GM18502 (cell line): ENCODE measurements around the gene DIDO1.

Experiments used
- ATAC-seq: cut with Tn5 transposase; IDR thresholded peaks from one replicate; pipeline ENCODE4 v1.9.1; 2021; ENCODE audit warnings: mild to moderate bottlenecking; ENCODE audit not compliant: unreplicated experiment, poor library complexity

The DIDO1 gene

DNA sequence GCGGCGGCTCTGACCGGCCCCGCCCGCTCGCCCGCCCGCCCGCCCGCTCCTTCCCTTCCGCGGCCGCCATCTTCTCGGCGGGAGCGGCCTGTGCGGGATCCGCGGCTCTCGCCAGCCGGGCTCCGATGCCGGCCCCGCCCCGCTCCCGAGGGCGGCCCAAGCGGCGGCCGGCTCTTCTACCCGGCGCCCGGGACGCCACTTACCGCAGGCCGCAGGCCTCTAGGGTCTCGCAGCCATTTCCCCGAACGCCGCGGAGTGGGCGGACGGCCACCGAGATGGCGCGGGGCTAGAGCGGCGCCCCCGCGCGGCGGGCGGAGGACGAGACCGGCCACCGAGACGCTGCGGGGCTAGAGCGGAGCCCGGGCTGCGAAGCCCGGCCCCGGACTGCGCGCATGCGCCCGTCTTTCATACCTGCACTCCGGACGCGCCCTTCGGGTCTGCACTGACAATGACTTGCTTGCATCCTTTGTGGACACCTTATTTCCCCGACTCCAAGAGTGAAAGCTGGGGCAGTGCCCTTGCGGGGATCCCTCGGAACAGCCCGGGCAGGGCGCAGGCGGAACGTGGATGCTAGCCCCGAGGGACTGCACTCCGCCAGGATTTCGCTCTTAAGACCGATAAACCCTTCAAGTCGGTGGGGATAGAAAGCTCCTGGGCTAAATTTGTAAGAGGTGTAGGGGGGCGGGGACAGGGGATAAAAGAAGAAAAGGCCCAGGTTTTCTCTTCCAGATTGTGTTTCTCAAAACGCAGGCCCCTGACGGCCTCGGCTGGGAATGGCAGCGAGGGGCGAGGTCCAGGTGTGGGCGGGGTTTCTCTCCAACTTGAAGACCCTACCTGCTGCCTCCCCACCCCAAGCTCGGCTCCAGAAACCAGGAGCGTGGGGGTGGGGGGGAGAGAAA is at the start of gene DIDO1:
Gene DIDO1 (minus strand): TSS at position 277 of the 899 bp plus-strand sequence.
- peak; percentile 74 for ATAC-seq

DNA sequence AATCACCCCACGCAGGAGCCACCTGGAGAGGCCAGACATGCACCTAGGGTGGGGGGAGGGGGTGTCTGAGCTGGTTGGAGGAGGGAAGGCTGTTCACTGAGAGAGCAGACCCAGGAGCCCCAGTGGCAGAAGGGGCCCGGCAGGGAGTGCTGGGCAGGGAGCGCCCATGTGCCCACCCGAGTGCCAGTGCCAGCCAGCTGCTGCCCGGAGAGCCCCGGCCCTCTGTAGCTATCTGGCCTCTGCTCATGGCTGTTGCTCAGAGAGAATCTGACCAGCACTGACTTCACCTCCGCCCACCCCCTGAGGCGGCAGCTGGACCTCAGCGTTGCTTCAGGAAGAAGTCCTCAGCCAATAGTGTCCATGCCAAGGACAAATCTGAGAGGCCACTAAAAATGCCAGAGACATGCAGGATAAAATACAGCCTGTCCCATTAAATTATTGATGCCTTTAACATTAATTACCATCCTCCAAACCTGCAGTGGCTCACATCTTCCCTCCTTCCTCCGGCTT is 49.0 kb upstream of the DIDO1 start:
- ATAC-seq = no peak

DNA sequence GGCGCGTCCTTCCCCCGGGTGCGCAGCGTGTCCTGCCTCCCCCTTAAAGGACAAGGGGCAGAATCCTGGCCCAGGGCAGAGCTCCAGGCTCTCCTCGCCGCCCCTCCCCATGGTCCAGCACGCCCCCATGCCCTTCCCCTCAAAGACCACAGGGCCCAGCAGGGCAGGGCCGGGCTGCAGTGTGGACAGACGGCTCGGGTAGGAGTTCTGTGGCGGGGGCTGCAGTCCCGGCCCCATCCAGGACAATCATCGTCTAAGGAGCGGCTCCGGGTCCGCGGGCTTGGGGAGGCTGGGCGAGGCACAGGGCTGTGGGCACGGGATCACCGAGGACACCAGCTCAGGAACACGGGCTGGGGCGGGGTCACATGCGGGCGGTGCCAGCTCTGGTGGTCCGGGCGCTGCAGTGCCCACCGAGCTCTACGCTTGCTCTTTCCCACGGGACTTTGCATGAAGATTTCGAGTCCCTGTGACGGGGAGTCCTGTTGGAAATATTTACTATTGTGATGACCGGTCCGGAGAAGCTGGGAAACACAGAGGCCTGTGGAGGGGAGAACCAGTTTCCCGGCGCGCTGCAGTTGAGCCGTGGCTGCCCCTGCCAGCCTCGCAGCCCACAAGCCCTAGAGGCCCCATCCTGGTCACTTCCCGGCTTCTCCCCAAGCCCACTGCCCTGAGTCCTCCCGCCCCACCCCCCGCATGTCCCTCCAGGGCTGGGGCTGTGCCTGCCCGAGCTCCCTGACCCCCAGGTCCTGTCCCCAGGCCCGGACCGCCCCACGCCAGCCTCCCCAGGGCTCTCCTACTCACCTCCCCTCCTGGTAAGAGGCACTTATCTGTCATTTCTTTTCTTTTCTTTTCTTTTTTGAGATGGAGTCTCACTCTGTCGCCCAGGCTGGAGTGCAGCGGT is 46.8 kb upstream of the DIDO1 start:
- ATAC-seq = no peak

DNA sequence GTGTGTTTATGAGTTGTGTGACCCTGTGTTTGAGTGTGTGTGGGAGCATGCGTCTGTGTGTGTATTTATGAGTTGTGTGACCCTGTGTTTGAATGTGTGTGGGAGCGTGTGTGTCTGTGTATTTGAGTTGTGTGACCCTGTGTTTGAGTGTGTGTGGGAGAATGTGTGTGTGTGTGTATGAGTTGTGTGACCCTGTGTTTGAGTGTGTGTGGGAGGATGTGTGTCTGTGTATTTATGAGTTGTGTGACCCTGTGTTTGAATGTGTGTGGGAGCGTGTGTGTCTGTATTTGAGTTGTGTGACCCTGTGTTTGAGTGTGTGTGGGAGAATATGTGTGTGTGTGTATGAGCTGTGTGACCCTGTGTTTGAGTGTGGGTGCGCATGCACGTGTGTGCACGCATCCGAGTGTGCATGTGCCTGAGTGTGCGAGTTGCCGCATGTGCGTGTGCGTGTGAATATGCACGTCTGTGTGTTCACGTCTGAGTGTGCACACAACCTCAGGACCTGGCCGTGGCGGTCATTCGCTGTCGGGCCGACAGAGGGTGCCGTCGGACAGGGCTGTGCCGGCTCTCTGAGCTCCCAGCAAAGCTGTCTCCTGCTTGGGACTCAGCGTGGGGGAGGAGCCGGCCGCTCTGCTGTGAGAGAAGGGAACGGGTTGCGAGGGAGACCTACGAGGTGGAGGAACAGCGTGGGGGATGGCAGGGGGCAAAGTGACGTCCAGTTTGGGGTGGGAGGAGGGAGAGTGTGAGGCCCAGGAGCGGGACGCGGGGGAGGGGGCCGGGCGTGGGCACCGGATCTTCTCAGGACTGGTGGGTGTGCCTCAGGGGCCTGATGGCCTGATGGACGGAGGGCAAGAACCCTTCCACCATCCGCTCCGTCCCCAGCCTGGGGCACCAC is 45.9 kb upstream of the DIDO1 start:
- peak; percentile 76 for ATAC-seq

DNA sequence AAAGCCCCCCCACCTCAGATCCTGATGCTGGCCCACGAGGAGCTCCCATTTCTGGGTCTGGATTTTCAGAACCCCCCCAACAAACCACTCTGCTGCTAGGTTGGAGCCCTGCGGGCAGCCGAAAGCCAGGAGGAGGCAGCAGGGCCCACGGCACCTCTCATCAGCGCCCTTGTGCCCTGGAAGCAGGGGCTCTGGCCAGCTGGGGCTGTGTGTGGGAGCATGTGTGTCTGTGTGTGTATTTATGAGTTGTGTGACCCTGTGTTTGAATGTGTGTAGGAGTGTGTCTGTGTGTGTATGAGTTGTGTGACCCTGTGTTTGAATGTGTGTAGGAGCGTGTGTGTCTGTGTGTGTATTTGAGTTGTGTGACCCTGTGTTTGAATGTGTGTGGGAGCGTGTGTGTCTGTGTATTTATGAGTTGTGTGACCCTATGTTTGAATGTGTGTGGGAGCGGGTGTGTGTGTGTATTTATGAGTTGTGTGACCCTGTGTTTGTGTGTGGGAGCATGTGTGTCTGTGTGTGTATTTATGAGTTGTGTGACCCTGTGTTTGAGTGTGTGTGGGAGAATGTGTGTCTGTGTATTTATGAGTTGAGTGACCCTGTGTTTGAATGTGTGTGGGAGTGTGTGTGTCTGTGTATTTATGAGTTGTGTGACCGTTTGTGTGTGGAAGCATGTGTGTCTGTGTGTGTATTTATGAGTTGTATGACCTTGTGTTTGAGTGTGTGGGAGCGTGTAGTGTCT is 45.1 kb upstream of the DIDO1 start:
- no peak for ATAC-seq

DNA sequence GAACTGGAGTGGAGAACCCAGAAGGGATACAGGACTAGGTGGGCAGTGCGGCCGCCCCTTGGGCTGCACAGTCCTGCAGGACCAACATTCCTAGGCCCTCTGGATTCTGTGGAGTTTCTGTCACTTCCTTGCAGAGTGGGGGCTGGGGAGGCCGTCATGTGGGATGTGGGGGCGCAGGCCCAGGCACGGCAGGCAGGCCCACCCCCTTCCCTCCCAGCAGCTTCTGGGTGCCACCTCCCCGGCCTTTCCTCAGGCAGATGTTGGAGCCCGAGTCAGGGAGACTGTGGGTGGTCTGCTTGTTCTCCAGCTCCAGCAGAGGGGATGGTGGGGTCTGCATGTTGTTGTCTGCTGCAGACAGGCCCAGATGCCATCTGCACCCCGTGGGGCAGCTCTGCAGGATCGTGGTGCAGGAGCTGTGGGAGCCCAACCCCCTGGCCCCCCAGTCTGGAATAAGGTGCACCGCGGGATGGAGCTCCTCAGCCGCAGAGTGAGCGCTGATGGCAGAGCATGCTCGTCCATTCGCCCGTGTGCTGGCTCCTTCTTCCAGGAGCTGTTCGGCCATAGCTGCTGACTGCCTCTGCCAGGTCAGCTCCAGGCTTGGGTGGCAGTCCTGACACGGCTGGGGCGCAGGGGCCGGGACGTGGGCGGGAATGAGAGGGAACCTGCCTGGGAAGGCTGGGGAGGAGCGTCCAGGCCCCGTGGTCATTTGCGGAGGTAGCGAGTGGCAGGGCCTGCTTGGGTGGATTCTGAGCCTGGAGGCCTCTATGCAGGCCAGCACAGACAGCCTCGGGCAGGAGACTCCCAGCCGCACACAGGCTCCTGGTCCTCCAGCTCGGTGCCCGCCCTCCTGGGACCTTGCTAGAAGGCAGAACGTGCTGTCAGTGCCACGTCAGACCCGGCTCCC is 44.3 kb upstream of the DIDO1 start:
- ATAC-seq = no peak

DNA sequence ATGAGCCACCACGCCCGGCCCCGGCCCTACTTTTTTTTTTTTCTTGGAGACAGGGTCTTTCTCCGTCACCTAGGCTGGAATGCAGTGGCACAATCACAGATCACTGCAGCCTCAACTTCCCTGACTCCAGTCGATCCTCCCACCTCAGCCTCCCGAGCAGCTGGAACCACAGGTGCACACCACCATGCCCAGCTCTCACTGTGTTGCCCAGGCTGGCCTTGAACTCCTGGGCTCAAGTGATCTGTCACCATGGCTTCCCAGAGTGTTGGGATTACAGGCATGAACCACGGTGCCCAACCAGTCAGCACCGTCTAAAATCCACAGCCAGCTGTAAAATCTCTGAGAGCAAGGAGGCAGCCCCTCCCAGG is 43.6 kb upstream of the DIDO1 start:
- ATAC-seq = no peak

DNA sequence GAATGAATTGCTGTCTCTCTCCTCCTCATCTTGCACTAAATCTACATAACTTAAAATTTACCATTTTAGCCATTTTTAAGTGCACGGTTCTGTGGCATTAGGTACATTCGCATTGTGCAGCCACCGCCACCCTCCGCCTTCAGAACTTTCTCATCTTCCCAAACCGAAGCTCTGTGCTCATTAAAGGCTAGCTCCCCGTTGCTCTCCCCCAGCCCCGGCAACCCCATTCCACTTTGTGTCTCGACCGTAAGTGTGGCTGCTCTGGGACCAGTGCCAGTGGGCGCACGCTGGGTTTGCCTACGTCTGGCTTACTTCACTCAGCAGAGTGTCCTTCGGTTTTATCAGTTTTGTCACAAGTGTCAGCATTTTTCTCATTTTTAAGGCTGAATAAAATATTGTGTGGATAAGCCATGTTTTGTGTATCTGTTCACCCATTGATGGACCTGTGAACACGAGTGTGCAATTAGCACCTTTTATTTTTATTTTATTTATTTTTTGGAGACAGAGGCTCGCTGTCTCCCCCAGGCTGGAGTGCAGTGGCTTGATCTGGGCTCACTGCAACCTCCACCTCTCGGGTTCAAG is 43.0 kb upstream of the DIDO1 start:
- ATAC-seq = no peak

DNA sequence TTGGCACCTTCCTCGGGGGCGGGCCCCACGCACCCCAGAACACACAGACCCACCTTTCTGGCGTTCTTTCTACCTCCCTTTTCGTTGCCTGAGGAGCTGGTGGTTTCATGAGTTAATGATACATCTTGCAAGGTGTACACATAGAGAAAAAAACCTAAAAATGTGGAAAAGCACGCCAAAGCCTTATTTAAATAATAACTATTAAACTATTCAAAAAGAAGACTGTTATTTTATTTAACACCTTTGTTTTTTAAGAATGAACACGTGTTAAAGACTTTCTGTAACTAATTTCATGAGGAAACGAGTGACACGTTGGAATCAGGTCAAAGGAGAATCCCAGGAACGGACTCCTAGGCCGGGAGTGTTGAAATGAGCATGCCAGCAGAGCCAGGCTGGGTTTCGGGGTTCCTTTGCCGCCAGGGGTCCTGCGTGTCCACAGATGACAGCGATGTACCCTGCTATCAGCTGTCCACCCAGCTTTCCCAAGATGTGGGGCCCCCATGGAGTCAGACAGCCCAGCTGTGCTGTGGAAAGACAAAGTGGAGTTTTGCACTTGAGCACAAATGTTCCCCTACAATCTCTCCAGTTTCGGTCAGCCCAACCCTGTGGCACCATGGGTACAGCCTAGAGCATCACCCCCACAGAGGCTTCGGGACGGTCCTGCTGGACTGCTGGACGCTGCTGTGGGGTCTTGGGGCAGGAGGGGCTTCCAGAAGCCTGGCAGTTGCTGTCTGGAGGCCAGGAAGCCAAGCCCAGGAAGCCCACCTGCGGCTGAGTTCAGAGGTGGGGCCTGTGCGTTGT is 42.3 kb upstream of the DIDO1 start:
- no peak for ATAC-seq

DNA sequence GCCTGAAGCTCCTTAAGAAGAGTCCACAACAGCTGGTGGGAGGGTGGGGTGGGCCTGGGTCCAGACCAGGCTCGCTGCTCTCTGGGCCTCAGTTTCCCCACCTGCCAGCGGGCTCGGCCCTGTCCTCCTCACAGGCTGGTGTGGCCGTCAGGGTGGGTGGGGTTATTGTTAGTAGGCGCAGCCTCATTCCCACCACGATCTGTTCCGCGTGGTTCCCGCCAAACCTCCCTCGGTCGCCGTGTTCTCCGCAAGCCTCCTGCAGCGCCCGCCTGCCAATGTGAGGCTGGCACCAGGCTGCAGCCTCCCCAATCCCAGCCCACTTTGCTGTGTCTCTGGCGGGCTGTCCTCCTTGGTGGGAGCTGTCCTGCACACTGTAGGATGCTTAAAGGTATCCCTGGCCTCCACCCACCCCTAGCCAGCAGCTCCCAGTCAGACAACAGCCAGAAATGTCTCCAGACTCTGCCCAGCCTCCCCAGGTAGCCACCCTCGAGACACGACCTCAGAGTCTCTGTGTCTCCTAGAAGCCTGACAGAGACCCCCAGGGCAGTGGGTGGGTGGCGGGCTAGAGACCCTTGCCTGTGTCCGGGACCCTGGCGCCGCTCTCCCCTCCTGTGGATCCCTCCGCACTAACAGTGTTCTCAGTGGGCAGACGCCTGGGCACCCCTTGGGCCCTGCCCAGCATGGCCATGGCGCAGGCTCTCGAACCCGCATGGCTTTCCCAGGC is 41.5 kb upstream of the DIDO1 start:
- ATAC-seq = no peak

DNA sequence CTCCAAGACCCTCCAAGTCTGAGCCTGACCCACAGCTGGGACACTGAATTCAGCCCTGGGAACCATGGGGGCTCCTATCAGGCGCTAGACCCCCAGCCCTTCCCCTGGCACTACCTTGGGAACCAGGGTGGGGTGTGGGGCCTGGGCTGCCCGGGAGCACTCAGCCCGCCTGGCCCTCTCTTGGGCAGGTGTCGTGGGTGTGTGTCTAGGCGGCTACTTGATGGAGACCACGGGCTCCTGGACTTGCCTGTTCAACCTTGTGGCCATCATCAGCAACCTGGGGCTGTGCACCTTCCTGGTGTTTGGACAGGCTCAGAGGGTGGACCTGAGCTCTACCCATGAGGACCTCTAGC is 40.8 kb upstream of the DIDO1 start:
- no peak for ATAC-seq

DNA sequence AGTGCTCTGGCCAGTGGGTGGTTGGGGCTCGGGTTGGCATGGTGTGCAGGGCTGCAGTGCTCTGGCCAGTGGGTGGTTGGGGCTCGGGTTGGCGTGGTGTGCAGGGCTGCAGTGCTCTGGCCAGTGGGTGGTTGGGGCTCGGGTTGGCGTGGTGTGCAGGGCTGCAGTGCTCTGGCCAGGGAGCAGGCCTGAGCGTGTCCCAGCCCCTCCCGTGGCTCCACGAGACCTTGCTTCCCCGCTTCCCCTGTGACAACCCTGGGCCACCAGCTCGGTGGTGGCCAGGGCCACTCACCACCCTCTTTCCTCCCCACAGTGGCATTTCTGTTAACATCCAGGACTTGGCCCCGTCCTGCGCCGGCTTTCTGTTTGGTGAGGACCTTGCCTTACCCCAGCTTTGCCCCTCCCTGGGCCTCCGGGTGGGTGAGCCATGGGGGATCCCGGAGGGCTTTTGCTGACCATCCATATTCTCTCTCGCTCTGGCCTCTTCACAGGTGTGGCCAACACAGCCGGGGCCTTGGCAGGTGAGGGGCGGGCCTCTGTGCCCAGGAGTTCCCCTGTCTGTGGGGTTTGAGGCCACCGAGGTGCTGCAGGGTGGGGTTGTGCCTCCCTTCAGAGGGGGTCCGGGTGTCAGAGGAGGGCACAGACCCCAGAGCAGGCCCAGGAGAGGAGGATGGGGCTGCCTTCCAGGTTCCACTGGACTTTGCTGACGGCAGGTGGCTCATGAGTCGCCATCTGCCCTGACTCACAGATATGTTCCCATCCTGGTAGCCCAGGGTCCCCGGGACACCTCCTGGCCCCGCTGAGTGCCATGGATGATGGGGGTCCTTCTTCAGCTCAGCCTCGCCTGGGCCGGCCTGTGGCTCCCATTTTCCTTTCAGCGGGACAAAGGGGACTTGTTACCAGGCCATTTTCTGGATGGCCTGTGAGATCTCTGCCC is 40.2 kb upstream of the DIDO1 start:
- no peak for ATAC-seq

DNA sequence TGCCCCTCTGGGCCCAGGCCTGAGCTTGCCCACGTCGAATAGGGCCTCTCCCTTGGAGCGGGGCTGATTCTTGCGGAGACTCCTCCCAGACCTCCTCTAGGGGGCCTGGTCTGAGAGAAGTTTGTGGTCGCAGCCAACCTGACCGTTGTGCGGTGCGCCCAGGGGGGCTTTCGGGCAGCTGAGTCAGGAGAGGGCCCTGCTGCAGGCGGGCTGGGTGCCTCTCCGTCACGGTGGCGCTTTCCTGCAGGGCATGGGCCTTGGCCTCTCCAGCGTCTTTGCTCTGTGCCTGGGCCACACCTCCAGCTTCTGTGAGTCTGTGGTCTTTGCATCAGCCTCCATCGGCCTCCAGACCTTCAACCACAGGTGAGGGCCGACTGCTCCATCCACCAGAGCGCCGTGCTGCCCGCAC is 39.1 kb upstream of the DIDO1 start:
- no peak for ATAC-seq

DNA sequence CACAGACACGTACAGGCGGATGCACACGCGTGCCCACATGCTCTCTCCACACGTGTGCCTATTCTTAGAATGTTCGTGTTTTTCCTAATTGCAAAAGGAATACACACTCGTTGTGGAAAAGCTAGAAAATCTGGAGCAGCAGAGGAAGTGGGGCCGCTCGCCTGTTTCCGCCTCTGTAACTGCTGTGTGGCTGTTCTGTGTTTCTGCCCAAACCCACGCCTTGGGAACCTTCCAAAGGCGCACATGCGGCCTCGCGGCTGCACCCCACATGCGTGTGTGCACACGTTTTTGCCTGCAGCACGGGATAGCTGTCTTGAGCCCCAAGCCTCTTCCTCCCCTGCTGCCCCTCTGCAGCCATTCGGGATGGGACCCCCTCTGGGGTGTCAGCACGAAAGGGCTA is 38.4 kb upstream of the DIDO1 start:
- no peak for ATAC-seq

DNA sequence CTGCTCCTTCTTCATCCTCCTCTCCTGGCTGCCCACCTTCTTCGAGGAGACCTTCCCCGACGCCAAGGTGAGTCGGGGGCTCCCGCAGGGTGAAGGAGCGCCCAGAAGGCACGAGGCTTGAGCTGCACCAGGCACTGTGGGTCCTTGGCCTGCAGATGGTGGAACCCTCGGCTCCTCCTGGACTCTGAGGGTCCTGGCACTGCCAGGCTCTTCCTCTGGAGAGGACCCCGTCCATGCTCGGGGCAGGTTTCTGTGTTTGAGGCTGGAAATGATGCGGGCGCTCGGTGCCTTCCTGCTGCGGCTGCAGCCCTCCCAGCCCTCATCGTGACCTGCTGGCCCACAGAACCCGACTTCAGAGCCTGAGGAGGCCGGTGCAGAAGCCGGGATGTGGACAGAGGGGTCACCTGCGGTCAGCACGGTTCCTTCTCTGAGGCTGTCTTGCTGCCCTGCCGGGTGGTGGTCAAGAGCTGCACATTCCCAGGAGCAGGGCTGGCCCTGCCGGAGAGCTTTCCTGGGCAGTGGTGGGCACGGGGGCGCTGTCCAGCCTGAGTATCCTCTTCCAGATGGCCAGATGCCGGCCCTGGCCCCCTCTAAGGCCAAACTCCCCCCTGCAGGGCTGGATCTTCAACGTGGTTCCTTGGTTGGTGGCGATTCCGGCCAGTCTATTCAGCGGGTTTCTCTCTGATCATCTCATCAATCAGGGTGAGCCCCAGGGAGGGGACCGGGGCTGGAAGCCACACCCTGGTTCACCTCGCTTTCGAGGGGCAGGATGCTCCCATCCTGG is 37.5 kb upstream of the DIDO1 start:
- ATAC-seq = no peak
